22Rv1 (cell line): ENCODE results near the gene EXOSC1.

Source experiments
- ZFX ChIP-seq: fragments of 450-650 bp; IDR thresholded peaks from 2 replicates; pipeline ENCODE4 v1.6.1; 2017; ENCODE audit warnings: antibody characterized with exemption, borderline replicate concordance
- TF ChIP-seq, protein P1 (sequence below): fragments of 450-650 bp; IDR thresholded peaks from 2 replicates; pipeline ENCODE4 v1.5.1; 2017; ENCODE audit warnings: mild to moderate bottlenecking

DNA sequence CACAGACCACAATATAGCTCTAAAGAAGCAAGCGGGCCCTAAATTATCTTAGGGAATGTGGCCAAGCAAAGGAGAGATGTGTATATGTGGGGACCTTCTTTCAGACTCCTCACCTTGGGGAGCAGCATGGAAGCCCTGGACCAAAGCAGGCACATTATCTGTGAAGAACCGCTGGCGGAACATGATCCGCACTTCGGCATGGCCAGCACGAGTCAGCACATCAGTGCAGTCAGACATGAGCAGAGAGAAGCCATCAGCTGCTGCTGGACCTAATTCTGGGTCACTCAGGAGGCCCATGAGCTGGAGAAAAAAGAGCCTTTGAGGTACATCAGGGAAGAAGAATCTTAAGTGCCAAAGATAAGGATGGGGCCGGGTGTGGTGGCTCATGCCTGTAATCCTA, 14.1 kb upstream of the EXOSC1 start:
- TF ChIP-seq, protein P1, sequence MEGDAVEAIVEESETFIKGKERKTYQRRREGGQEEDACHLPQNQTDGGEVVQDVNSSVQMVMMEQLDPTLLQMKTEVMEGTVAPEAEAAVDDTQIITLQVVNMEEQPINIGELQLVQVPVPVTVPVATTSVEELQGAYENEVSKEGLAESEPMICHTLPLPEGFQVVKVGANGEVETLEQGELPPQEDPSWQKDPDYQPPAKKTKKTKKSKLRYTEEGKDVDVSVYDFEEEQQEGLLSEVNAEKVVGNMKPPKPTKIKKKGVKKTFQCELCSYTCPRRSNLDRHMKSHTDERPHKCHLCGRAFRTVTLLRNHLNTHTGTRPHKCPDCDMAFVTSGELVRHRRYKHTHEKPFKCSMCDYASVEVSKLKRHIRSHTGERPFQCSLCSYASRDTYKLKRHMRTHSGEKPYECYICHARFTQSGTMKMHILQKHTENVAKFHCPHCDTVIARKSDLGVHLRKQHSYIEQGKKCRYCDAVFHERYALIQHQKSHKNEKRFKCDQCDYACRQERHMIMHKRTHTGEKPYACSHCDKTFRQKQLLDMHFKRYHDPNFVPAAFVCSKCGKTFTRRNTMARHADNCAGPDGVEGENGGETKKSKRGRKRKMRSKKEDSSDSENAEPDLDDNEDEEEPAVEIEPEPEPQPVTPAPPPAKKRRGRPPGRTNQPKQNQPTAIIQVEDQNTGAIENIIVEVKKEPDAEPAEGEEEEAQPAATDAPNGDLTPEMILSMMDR: no peak
- TF ChIP-seq ZFX: no peak
